Measurements from ENCODE around the gene PLA2G2C.

- TF ChIP-seq ELK4 (IDR thresholded peaks at IDR 0.05; ENCODE audit: borderline replicate concordance, low read depth, low read length) (no peak), KLF16 (tag by site-specific recombination; IDR thresholded peaks at IDR 0.05) (no peak), CTCF (tag by site-specific recombination; IDR thresholded peaks at IDR 0.05) (no peak), ZFP41 (tag by site-specific recombination; IDR thresholded peaks at IDR 0.05; ENCODE audit: borderline replicate concordance) (no peak), HOXA7 (CRISPR knock-in tag; IDR thresholded peaks at IDR 0.05; ENCODE audit: borderline replicate concordance) (no peak), TRIM28 (IDR thresholded peaks at IDR 0.05; ENCODE audit: borderline replicate concordance, low read length) (no peak), ZNF518A (tag by site-specific recombination; conservative IDR thresholded peaks at IDR 0.05; ENCODE audit: low read depth) (no peak), ZBTB1 (tag by site-specific recombination; IDR thresholded peaks at IDR 0.05) (no peak), ZNF24 (tag by site-specific recombination; IDR thresholded peaks at IDR 0.05) (no peak), ZIC2 (tag by site-specific recombination; IDR thresholded peaks at IDR 0.05) (no peak), PRDM4 (tag by site-specific recombination; IDR thresholded peaks at IDR 0.05) (no peak), ZNF510 (tag by site-specific recombination; IDR thresholded peaks at IDR 0.05; ENCODE audit: insufficient replicate concordance) (no peak), SETDB1 (IDR thresholded peaks at IDR 0.05; ENCODE audit: insufficient read length, low read length) (no peak), ZNF274 (IDR thresholded peaks at IDR 0.05; ENCODE audit: low read length) (no peak), ZNF274 (tag by site-specific recombination; IDR thresholded peaks at IDR 0.05; ENCODE audit: borderline replicate concordance) (no peak)
Measured at GRCh38 chr1:20115916-20116315, 70.4 kb downstream of the PLA2G2C start.

Data from HEK293 (cell line).